ENCODE results near the gene RUSC2. TPM values are rescaled to one million over a fixed set of nuclear protein-coding genes. Genes with fewer than 3 reads are reported as not detected.
"Not testable (repeated sequence)": the region's sequence is repeated elsewhere in the genome, so short reads cannot be mapped to it uniquely, and the experiment has no call there.

RUSC2 gene
- total RNA-seq, 1 donor from 2014 or later = 25.1 TPM

DNA sequence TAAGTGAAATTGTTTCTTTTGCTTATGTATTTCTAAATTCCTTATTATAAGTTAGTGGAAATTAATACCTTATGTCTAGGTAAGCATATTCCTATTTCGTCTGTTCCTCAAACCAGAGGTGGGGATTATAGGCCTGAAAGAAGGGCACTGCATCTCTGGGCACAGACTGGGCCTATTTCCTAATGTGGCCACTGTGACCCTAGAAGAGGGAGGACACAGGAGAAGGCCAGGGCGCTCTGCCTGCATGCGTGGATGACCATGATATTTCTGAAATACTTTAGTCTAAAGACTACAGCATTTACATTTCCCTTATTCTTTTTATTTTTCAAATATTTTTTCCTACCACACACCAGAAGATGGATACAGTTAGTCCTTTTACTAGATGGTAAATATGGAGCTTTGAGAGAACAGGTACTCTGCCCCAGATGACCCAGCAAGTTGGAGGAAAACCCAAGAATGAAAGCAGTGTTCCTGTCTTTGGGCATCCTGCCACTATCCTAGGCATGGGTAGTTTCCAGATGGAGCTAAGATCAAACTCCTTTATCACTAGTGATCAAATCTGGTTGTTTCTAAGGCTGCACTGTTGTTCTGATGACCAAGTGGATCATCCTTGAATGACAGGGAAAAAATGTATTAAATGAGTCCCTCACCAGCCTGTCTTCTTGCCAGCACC lies 27.8 kb downstream of the RUSC2 start:
- intact Hi-C loops (cut with DNase I) = no loop called here
- DNase-seq (ENCODE audit: missing footprints) (no peak), ATAC-seq (no peak)

DNA sequence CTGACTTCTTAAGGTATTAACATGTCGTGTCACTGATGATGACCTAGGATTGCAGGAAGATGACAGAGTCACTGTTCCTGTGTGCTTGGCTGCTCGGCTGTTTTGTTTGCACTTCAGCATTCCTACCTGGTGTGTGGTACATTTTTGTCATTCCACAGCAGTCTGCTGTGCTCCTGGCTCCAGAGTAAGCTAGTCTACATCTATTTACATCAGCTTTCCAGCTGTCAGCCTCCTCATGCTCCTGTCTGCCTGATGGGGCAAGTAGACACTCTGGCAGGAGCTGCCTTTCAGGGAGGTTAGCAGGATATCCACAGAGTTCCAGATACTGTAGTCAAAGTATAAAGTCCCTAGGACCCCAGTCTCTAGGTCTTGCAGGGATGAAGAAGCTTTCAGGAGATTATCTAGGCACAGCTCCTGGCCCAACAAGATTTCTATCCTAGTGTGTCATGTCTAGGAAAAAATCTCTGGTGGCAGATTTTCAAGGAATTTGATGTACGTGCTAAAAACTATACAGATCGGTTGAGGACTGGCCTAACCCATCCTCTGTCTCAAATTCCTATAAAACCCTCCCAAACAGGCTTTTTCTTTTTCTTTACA lies 28.4 kb downstream of the RUSC2 start:
- ATAC-seq (peak; percentile 17), DNase-seq (ENCODE audit: missing footprints) (no peak)
- intact Hi-C loops (cut with DNase I) = no loop called here

- no peak for DNase-seq (ENCODE audit: missing footprints)
- intact Hi-C loops (cut with DNase I) = no loop called here
- ATAC-seq = peak; percentile 70
These were observed 29.2 kb downstream of the RUSC2 start for GRCh38 chr9:35518981-35519679.

DNA sequence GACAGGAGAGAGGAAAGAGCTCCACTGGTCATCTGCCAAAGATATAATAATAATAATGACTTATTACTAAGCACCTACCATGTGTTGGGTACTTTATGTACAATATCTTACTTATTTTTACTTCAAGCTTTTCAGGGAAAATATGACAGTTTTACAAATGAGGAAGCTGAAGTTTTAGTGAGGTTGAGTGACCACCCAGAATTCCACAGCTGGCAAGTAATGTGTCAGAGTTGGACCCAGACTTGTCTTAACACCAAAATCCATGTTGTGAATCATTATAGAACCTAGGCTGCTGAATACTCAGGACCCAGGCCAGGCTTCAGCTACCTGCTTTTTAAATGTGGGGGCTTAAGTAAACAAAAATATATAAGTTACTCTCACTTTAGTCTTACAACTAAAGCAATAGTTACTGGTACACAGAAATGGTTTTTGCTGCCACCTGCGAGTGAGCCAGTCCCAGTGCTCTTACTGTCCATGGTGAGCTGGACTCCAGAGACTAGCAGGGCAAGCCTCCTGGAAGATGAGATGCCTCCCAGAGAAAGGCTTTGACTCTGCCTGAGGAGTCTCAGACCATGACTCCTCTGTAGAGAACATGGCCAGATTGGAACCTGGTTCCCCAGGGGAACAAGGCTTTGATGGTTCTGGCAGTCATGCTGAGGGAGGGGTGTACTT lies 29.9 kb downstream of the RUSC2 start:
- intact Hi-C loops (cut with DNase I) = loop anchor here (2.0 kb wide), 1 partner anchor 17 kb away; no protein-coding TSS in a partner anchor
- no peak for ATAC-seq

DNA sequence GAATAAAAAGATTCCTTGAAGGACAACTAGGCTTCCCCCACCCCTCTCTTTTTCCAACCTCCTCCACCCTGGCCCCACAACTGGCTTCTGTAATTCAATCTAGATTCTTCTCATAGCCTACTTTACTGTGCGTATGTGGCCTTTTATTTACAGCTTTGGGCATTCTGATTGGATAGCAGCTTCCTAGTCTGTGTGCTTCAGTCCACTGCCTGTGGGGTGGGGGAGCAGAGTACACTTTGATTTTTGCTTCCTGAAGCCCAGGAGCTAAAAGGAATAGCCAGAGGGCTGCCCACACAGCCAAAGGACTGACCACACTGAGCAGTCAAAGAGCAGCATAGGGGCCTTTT lies 30.4 kb downstream of the RUSC2 start:
- intact Hi-C loops (cut with DNase I) = loop anchor here (2.0 kb wide), 1 partner anchor 16 kb away; no protein-coding TSS in a partner anchor
- DNase-seq (ENCODE audit: missing footprints) (no peak), ATAC-seq (no peak)

More for the DNA sequence above, 29.9 kb downstream of the RUSC2 start:
- DNase-seq (ENCODE audit: missing footprints) = no peak

DNA sequence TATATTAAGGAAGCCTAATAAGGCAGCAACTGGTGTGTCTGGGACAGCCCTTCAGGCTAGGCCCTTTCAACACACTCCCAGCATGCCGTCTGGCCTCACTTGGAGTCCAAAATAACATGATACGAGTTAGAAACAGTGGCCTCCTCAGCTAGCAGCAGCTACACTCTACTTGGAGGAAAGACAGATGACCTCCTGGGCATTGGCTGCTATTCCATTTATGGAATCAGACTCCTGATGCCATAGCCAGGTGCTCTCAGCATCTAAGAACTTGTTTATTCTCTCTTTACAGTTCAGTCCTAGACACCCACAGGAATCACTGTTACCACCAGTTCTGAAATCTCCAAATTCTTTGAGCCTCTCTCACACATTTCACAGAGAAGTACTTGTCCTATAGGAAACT lies 31.8 kb downstream of the RUSC2 start:
- intact Hi-C loops (cut with DNase I) = loop anchor here (2.0 kb wide), 1 partner anchor 15 kb away; no protein-coding TSS in a partner anchor
- DNase-seq (ENCODE audit: missing footprints) (no peak), ATAC-seq (peak; percentile 56)

DNA sequence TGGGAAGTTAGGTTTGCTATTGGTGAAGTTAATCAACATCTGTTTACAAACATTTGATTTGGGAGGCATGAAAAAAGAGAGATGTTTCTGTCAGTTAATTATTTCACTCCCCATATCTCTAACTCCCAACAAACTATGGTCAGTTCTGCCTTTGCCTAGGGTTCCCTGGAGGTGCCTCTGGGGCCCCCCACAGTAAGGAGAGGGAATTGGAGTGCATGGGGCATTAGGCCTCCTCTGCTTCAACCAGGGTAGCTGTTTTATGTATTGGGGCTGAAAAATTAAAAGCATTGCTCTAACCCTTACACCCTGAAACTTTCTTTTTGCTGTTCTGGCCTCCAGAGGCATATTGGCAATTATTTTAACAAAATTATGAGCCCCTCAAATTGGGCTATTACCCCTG lies 32.3 kb downstream of the RUSC2 start:
- intact Hi-C loops (cut with DNase I) = no loop called here
- ATAC-seq (no peak), DNase-seq (ENCODE audit: missing footprints) (no peak)

DNA sequence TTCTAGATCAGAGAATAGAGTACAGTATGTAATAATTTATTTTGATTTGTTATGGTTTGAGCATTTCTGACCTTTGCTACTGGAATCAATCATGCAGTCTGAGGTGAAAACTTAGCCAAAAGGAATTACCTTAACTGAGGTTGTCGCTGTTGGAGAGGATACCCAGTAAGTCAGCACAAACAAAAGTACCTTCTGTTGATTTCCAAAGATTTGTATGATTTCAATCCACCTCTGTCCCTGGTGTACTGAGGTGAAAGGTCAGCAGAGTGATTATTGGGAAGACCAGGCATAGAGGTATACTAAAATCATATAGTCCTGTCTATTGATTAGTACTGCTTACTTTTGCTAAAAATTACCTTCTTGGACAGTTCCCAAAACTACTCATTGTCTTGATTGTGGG lies 32.8 kb downstream of the RUSC2 start:
- no peak for ATAC-seq
- no peak for DNase-seq (ENCODE audit: missing footprints)
- intact Hi-C loops (cut with DNase I) = no loop called here

DNA sequence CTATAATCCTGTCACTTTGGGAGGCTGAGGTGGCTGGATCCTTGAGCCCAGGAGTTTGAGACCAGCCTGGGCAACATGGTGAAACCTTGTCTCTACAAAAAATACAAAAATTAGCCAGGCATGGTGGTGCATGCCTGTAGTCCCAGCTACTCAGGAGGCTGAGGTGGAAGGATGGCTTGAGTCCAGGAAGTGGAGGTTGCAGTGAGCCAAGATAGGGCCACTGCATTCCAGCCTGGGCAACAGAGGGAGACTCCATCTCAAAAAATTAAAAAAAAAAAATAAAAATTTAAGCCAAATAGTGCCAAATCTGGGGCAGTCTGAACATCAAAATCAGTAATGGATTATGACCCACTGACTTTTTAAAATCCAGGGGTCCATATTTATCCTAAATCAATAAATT lies 33.6 kb downstream of the RUSC2 start:
- intact Hi-C loops (cut with DNase I); DNase-seq (ENCODE audit: missing footprints); ATAC-seq: not testable (repeated sequence)

- intact Hi-C loops (cut with DNase I) = no loop called here
- peak; percentile 59 for ATAC-seq
- no peak for DNase-seq (ENCODE audit: missing footprints)
These were observed 36.3 kb downstream of the RUSC2 start for GRCh38 chr9:35526087-35526801.

- ATAC-seq (no peak), DNase-seq (ENCODE audit: missing footprints) (no peak)
- intact Hi-C loops (cut with DNase I) = no loop called here
These were observed 39.4 kb downstream of the RUSC2 start for GRCh38 chr9:35529161-35529823.

- DNase-seq (ENCODE audit: missing footprints) (no peak), ATAC-seq (no peak)
- intact Hi-C loops (cut with DNase I) = no loop called here
These were observed 43.5 kb downstream of the RUSC2 start for GRCh38 chr9:35533398-35533797.

- intact Hi-C loops (cut with DNase I); ATAC-seq; DNase-seq (ENCODE audit: missing footprints): not testable (repeated sequence)
These were observed 45.0 kb downstream of the RUSC2 start for GRCh38 chr9:35534921-35535320.

- DNase-seq (ENCODE audit: missing footprints) (peak; percentile 86), ATAC-seq (peak; percentile 90)
- intact Hi-C loops (cut with DNase I) = loop anchor here (1.0 to 2.0 kb wide), 2 partner anchors 17 to 28 kb away; no protein-coding TSS in a partner anchor
These were observed 48.0 kb downstream of the RUSC2 start for GRCh38 chr9:35537913-35538312.

GRCh38 chr9:35538361-35539234 lies 48.7 kb downstream of the RUSC2 start:
- ATAC-seq (peak; percentile 87), DNase-seq (ENCODE audit: missing footprints) (peak; percentile 87)
- intact Hi-C loops (cut with DNase I) = loop anchor here (1.0 kb wide), 1 partner anchor 28 kb away; no protein-coding TSS in a partner anchor

All from Right ventricle myocardium inferior (tissue), 1 donor.